Mucosa of descending colon (tissue), 3 donors: ENCODE results near the gene TRIM69. TPM values are rescaled to one million over a fixed set of nuclear protein-coding genes. Genes with fewer than 3 reads are reported as not detected.
"Not testable (repeated sequence)": the region's sequence is repeated elsewhere in the genome, so short reads cannot be mapped to it uniquely, and the experiment has no call there.

ENCODE experiments used
- ATAC-seq: fragments of 200-7000 bp; cut with Tn5 transposase; one replicate; pipeline ENCODE4 v1.9.1; 2020; ENCODE audit warnings: mild to moderate bottlenecking, moderate library complexity
- DNase-seq, 3 donors: peaks; one replicate each; pipeline ENCODE4 v3.0.0-alpha.2; 2020
- H3K36me3 ChIP-seq: fragments of 200-600 bp; one replicate; pipeline ENCODE4 v1.8.0; 2021; ENCODE audit warnings: low read depth, mild to moderate bottlenecking
- H3K4me1 ChIP-seq: fragments of 200-600 bp; one replicate; pipeline ENCODE4 v1.8.0; 2021; ENCODE audit warnings: low read depth, mild to moderate bottlenecking
- H3K4me3 ChIP-seq: fragments of 200-600 bp; one replicate; pipeline ENCODE4 v1.8.0; 2021; ENCODE audit warnings: mild to moderate bottlenecking
- H3K9me3 ChIP-seq: fragments of 200-600 bp; one replicate; pipeline ENCODE4 v1.8.0; 2021; ENCODE audit warnings: mild to moderate bottlenecking
- intact Hi-C, 2 donors: fragments of 100-400 bp; cut with DNase I in 1 of 2; cut with micrococcal nuclease in 1 of 2; formaldehyde crosslinking; loops; one replicate each; pipeline versions ENCODE4 v1.11.0 to v1.11.1; 2022; cut with DNase I, micrococcal nuclease
- total RNA-seq, 3 donors: library from RNA; stranded (reverse); fragmentation: NEBNext Ultra II Directional in 2 of 3; extraction: Animal tissue kit (Norgen Biotek cat#: 25700) in 2 of 3; gene quantifications; one replicate each; pipeline versions ENCODE4 v1.2.1 to v1.2.4, GENCODE V29; 2021 to 2023
- TF ChIP-seq, protein P1 (sequence below): fragments of 200-600 bp; IDR thresholded peaks from one replicate; pipeline ENCODE4 v1.8.0; 2022; ENCODE audit warnings: antibody characterized with exemption, mild to moderate bottlenecking
- donor health status: DM: no; HTN: no; CAD: no; lungs with moderate emphysema.
- donor health status: DM: no; HTN: no; CAD: no.
- donor health status: DM: no; HTN: yes; CAD: no.

The TRIM69 gene
- total RNA-seq, 3 donors from 2014 or later, result 20.8 to 41.9 (median 21.5) TPM

DNA sequence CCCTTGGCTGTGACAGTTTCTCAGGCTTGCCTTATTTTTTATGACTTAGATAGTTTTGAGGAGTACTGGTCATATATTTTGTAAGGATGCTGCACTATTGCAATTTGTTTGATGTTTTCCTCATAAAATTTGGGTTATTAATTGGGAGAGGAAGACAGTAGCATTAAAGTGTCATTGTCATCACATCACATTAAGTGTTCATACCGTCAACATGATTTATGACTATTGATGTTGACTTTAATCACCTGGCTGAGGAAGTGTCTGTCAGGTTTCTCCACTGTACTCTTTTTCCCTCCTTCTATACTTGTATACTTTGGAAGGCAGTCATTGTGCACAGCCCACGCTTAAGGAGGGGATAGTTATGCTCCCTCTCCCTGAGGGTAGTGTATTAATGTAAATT, 26.9 kb downstream of the TRIM69 start:
- H3K4me3 ChIP-seq, result no peak overlapping the region
- ATAC-seq, result no peak
- TF ChIP-seq, protein P1, sequence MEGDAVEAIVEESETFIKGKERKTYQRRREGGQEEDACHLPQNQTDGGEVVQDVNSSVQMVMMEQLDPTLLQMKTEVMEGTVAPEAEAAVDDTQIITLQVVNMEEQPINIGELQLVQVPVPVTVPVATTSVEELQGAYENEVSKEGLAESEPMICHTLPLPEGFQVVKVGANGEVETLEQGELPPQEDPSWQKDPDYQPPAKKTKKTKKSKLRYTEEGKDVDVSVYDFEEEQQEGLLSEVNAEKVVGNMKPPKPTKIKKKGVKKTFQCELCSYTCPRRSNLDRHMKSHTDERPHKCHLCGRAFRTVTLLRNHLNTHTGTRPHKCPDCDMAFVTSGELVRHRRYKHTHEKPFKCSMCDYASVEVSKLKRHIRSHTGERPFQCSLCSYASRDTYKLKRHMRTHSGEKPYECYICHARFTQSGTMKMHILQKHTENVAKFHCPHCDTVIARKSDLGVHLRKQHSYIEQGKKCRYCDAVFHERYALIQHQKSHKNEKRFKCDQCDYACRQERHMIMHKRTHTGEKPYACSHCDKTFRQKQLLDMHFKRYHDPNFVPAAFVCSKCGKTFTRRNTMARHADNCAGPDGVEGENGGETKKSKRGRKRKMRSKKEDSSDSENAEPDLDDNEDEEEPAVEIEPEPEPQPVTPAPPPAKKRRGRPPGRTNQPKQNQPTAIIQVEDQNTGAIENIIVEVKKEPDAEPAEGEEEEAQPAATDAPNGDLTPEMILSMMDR, result no peak
- H3K4me1 ChIP-seq, result no peaks in the 10 kb centered on the region
- no peaks in the 10 kb centered on the region for H3K9me3 ChIP-seq
- no peak for DNase-seq
- no peaks in the 10 kb centered on the region for H3K36me3 ChIP-seq
- intact Hi-C loops, result no loop called here

- Histone ChIP-seq H3K36me3 (no peaks in the 10 kb centered on the region), H3K4me3 (no peak overlapping the region), H3K4me1 (no peaks in the 10 kb centered on the region), H3K9me3 (no peaks in the 10 kb centered on the region)
- ATAC-seq (no peak), DNase-seq (no peak)
- TF ChIP-seq, protein P1, result no peak
- intact Hi-C loops, result no loop called here
Measured at GRCh38 chr15:44763848-44764247, 27.5 kb downstream of the TRIM69 start.

- no peaks in the 10 kb centered on the region for H3K4me1 ChIP-seq
- no peaks in the 10 kb centered on the region for H3K36me3 ChIP-seq
- intact Hi-C loops, result no loop called here
- H3K4me3 ChIP-seq, result no peak overlapping the region
- H3K9me3 ChIP-seq, result no peaks in the 10 kb centered on the region
- ATAC-seq, result no peak
- DNase-seq, result no peak
- TF ChIP-seq, protein P1, result no peak
Measured at GRCh38 chr15:44765036-44765435, 28.7 kb downstream of the TRIM69 start.

- intact Hi-C loops, result no loop called here
- no peaks in the 10 kb centered on the region for H3K36me3 ChIP-seq
- DNase-seq, result no peak
- peaks cover 11% of the 10 kb centered on the region for H3K9me3 ChIP-seq
- H3K4me1 ChIP-seq, result no peaks in the 10 kb centered on the region
- no peak overlapping the region for H3K4me3 ChIP-seq
- TF ChIP-seq, protein P1, result no peak
- no peak for ATAC-seq
Measured at GRCh38 chr15:44769521-44769920, 33.2 kb downstream of the TRIM69 start.

- DNase-seq, intact Hi-C loops, H3K4me1 ChIP-seq, H3K4me3 ChIP-seq, ATAC-seq, H3K36me3 ChIP-seq: not testable (repeated sequence)
- peaks cover 11% of the 10 kb centered on the region for H3K9me3 ChIP-seq
Measured at GRCh38 chr15:44770715-44771114, 34.4 kb downstream of the TRIM69 start.

DNA sequence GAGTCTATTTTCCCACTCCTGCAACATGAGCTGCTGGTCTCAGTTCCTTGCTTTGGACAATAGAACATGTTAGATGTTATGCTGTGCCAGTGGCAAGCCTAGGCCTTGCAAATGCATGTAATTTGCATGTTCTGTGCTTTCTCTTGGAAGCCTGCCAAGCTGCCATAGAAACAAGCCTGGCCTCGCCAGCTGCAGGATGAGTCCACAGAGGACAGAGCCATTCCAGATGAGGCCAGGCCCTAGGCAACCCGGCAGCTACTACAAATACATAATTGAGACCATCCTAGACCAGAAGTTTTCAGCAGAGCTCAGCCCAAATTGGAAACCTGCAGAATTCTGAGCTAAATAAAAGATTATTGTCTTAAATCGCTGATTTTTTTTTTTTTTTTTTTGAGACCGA, 39.6 kb downstream of the TRIM69 start:
- H3K4me3 ChIP-seq, result no peak overlapping the region
- no peaks in the 10 kb centered on the region for H3K36me3 ChIP-seq
- TF ChIP-seq, protein P1, result no peak
- intact Hi-C loops, result no loop called here
- peaks cover 7% of the 10 kb centered on the region for H3K9me3 ChIP-seq
- H3K4me1 ChIP-seq, result no peaks in the 10 kb centered on the region
- ATAC-seq (no peak), DNase-seq (peak in 1 of 3 donors; percentile 17)
